Neural cell (in vitro differentiated cells): ENCODE measurements around the gene NHSL2. TPM values are rescaled to one million over a fixed set of nuclear protein-coding genes. Genes with fewer than 3 reads are reported as not detected.

Experiments
- H2AFZ ChIP-seq: fragments of 200-600, 300-800 bp; sonication (generic), shearing (Covaris generic); 2 replicates; pipeline ENCODE4 v1.6.0; 2014; ENCODE audit warnings: low read depth, mild to moderate bottlenecking, antibody characterized with exemption, low read length, moderate library complexity
- H3F3A ChIP-seq: fragments of 200-600 bp; shearing (Covaris generic); 2 replicates; pipeline ENCODE4 v1.6.1; 2016; ENCODE audit warnings: mild to moderate bottlenecking, moderate library complexity, mixed read lengths, antibody characterized with exemption, low read length; ENCODE audit not compliant: insufficient read depth, poor library complexity, severe bottlenecking
- H3K27ac ChIP-seq: fragments of 200-600, 300-800 bp; sonication (generic), shearing (Covaris generic); 2 replicates; pipeline ENCODE4 v1.5.1; 2014; ENCODE audit warnings: mild to moderate bottlenecking, low read length, moderate library complexity
- H3K27me3 ChIP-seq: fragments of 300-800, 200-600 bp; sonication (generic), shearing (Covaris generic); 2 replicates; pipeline ENCODE4 v1.6.0; 2014; ENCODE audit warnings: mild to moderate bottlenecking, low read depth, low read length, moderate library complexity; ENCODE audit not compliant: insufficient read depth
- H3K36me3 ChIP-seq: fragments of 300-800, 200-600 bp; sonication (generic), shearing (Covaris generic); 2 replicates; pipeline ENCODE4 v1.5.1; 2014; ENCODE audit warnings: mild to moderate bottlenecking, antibody characterized with exemption, low read length, moderate library complexity; ENCODE audit not compliant: insufficient read depth
- H3K4me2 ChIP-seq: fragments of 300-800, 200-600 bp; sonication (generic), shearing (Covaris generic); 2 replicates; pipeline ENCODE4 v1.6.0; 2014; ENCODE audit warnings: mild to moderate bottlenecking, low read length
- H3K4me3 ChIP-seq: fragments of 300-800, 200-600 bp; sonication (generic), shearing (Covaris generic); 2 replicates; pipeline ENCODE4 v1.5.1; 2014; ENCODE audit warnings: mild to moderate bottlenecking, low read length, moderate library complexity
- H3K79me2 ChIP-seq: fragments of 200-600 bp; shearing (Covaris generic); replicated peaks from 2 replicates; pipeline ENCODE4 v1.6.0; 2014; ENCODE audit warnings: mild to moderate bottlenecking, low read length, moderate library complexity; ENCODE audit not compliant: insufficient read depth
- H3K9ac ChIP-seq: fragments of 300-800, 200-600 bp; sonication (generic), shearing (Covaris generic); 2 replicates; pipeline ENCODE4 v1.6.1; 2016; ENCODE audit warnings: mild to moderate bottlenecking, low read length, mixed read lengths
- H3K9me2 ChIP-seq: fragments of 200-600 bp; shearing (Covaris generic); 2 replicates; pipeline ENCODE4 v1.6.1; 2016; ENCODE audit warnings: mild to moderate bottlenecking, low read length, mixed read lengths; ENCODE audit not compliant: insufficient read depth
- H3K9me3 ChIP-seq: fragments of 200-600, 300-800 bp; sonication (generic), shearing (Covaris generic); 2 replicates; pipeline ENCODE4 v1.6.1; 2016; ENCODE audit warnings: mild to moderate bottlenecking, mixed run types, low read length, moderate library complexity, mixed read lengths
- H4K20me1 ChIP-seq: fragments of 200-600 bp; shearing (Covaris generic); 2 replicates; pipeline ENCODE4 v1.6.1; 2016; ENCODE audit warnings: mild to moderate bottlenecking, mixed run types; ENCODE audit not compliant: insufficient read depth
- EP300 ChIP-seq: fragments of 450-650 bp; conservative IDR thresholded peaks from 2 replicates; pipeline ENCODE4 v1.6.1; 2014; ENCODE audit warnings: antibody characterized with exemption, mild to moderate bottlenecking, moderate library complexity; ENCODE audit not compliant: poor library complexity, severe bottlenecking
- EZH2 ChIP-seq: fragments of 200-600, 300-800 bp; shearing (Covaris generic), sonication (generic); IDR thresholded peaks from 2 replicates; pipeline ENCODE4 v1.6.1; 2014; ENCODE audit warnings: antibody characterized with exemption, low read length, borderline replicate concordance, mild to moderate bottlenecking; ENCODE audit not compliant: insufficient read depth, poor library complexity, severe bottlenecking
- MXI1 ChIP-seq: fragments of 450-650 bp; conservative IDR thresholded peaks from 2 replicates; pipeline ENCODE4 v1.6.1; 2014; ENCODE audit warnings: antibody characterized with exemption, mild to moderate bottlenecking; ENCODE audit not compliant: poor library complexity, severe bottlenecking
- POLR2AphosphoS5 ChIP-seq: IDR thresholded peaks from 2 replicates; pipeline ENCODE4 v1.6.1; 2012
- RAD21 ChIP-seq: fragments of 450-650 bp; conservative IDR thresholded peaks from 2 replicates; pipeline ENCODE4 v1.6.1; 2014; ENCODE audit warnings: antibody characterized with exemption, mild to moderate bottlenecking, moderate library complexity
- SMC3 ChIP-seq: fragments of 450-650 bp; conservative IDR thresholded peaks from 2 replicates; pipeline ENCODE4 v1.6.1; 2014; ENCODE audit warnings: antibody characterized with exemption, mild to moderate bottlenecking, moderate library complexity; ENCODE audit not compliant: poor library complexity
- TAF1 ChIP-seq: IDR thresholded peaks from 2 replicates; pipeline ENCODE4 v1.6.1; 2012; ENCODE audit warnings: low read depth
- polyA plus RNA-seq: library from polyadenylated mRNA; depleted of rRNA; stranded (reverse); fragments of >200 nt; gene quantifications from 2 replicates; pipeline ENCODE4 v1.2.3, GENCODE V29; 2014
- TF ChIP-seq, protein P1 (sequence below): fragments of 450-650 bp; IDR thresholded peaks from 2 replicates; pipeline ENCODE4 v1.5.1; 2014; ENCODE audit warnings: antibody characterized with exemption, mild to moderate bottlenecking, moderate library complexity; ENCODE audit not compliant: poor library complexity, severe bottlenecking
- TF ChIP-seq, protein P2 (sequence below): IDR thresholded peaks from 2 replicates; pipeline ENCODE4 v1.6.1; 2012; ENCODE audit warnings: borderline replicate concordance

The NHSL2 gene
- polyA plus RNA-seq, 1 donor from 2014 or later: 0.87 TPM

DNA sequence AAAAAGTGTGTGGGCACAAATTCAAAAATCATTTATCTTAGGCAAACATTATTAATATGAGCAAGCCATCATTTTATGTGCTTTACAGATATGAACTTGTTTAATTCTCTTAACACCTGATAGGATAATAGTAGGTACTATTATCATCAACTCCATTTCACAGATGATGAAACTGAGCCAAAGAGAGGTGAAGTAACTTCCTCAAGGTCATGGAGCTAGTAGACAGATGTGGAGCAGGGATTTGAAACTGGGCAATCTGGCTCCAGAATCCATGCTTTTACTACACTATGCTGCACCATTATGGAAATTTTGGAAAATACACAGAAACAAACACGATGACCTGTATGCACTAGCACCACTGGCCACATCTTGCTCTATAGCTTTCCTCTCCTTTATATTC, 269.9 kb downstream of the NHSL2 start:
- Histone ChIP-seq H3K4me3 (peak overlapping the region; percentile 80), H2AFZ (no peak overlapping the region), H3K79me2 (no peaks in the 10 kb centered on the region), H3K9me2 (no peaks in the 10 kb centered on the region), H3F3A (no peaks in the 10 kb centered on the region), H3K9me3 (no peaks in the 10 kb centered on the region), H3K27ac (peak overlapping the region; percentile 93), H3K4me2 (peak overlapping the region; percentile 65), H4K20me1 (no peaks in the 10 kb centered on the region), H3K9ac (peak overlapping the region; percentile 82), H3K36me3 (no peaks in the 10 kb centered on the region), H3K27me3 (no peaks in the 10 kb centered on the region)
- TF ChIP-seq TAF1 (no peak), POLR2AphosphoS5 (no peak), RAD21 (no peak), EP300 (no peak), MXI1 (no peak), EZH2 (no peak), SMC3 (no peak)
- TF ChIP-seq, protein P1, sequence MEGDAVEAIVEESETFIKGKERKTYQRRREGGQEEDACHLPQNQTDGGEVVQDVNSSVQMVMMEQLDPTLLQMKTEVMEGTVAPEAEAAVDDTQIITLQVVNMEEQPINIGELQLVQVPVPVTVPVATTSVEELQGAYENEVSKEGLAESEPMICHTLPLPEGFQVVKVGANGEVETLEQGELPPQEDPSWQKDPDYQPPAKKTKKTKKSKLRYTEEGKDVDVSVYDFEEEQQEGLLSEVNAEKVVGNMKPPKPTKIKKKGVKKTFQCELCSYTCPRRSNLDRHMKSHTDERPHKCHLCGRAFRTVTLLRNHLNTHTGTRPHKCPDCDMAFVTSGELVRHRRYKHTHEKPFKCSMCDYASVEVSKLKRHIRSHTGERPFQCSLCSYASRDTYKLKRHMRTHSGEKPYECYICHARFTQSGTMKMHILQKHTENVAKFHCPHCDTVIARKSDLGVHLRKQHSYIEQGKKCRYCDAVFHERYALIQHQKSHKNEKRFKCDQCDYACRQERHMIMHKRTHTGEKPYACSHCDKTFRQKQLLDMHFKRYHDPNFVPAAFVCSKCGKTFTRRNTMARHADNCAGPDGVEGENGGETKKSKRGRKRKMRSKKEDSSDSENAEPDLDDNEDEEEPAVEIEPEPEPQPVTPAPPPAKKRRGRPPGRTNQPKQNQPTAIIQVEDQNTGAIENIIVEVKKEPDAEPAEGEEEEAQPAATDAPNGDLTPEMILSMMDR: no peak
- TF ChIP-seq, protein P2, sequence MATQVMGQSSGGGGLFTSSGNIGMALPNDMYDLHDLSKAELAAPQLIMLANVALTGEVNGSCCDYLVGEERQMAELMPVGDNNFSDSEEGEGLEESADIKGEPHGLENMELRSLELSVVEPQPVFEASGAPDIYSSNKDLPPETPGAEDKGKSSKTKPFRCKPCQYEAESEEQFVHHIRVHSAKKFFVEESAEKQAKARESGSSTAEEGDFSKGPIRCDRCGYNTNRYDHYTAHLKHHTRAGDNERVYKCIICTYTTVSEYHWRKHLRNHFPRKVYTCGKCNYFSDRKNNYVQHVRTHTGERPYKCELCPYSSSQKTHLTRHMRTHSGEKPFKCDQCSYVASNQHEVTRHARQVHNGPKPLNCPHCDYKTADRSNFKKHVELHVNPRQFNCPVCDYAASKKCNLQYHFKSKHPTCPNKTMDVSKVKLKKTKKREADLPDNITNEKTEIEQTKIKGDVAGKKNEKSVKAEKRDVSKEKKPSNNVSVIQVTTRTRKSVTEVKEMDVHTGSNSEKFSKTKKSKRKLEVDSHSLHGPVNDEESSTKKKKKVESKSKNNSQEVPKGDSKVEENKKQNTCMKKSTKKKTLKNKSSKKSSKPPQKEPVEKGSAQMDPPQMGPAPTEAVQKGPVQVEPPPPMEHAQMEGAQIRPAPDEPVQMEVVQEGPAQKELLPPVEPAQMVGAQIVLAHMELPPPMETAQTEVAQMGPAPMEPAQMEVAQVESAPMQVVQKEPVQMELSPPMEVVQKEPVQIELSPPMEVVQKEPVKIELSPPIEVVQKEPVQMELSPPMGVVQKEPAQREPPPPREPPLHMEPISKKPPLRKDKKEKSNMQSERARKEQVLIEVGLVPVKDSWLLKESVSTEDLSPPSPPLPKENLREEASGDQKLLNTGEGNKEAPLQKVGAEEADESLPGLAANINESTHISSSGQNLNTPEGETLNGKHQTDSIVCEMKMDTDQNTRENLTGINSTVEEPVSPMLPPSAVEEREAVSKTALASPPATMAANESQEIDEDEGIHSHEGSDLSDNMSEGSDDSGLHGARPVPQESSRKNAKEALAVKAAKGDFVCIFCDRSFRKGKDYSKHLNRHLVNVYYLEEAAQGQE: no peak

DNA sequence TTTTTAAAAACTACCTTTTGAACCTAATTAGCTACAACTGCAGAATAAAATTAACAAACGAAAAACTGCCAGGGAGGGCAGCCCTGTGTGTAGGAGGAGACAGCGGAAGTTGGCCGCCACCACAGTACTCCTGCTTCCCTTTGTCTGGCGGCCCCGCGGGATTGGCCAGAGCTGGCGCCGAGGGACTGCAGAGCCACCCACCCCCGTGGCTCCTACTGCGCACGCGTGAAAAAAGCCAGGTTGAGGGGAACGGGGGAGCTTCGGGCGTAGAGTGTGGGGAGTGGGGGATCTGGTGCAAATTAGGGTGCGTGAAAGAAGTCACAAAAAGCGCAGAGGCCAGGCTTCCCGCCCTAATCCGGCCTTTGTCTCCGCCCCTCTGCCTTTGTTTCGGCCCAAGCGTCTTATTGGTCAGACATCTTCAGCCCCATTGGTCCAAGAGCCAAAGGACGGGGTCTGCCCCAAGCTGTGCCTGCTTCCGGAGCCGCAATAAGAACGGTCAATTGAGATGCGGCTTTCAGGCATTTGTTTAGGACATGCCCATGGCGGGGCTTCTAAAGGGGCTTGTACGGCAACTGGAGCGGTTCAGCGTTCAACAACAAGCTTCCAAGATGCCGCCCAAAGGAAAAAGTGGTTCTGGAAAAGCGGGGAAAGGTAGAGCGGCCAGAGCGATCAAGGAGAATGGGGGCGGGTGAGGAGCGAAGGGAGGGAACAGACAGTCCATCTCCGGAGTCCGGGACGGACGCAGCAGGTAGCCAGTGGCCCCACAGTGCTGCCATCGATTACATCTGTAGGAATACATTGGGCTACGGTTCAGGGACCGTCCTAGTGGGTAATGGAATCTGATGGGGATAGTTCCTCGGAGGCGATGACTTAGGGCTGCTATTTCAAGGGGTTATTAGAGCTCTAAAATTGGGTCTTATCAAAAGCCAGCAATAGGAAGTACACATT, 270.8 kb downstream of the NHSL2 start, which contains the start of gene PIN4:
Gene PIN4 (plus strand): TSS at position 580 of the 948 bp plus-strand sequence. CDS start 29 bp downstream, at position 609.
- Histone ChIP-seq H3K27ac (peak within 1 kb of the TSS; percentile 93), H2AFZ (no peak within 1 kb of the TSS), H3K4me2 (peak within 1 kb of the TSS; percentile 65), H3K36me3 (no peaks in the 10 kb centered on the region), H3K79me2 (no peaks in the 10 kb centered on the region), H3K27me3 (no peaks in the 10 kb centered on the region), H3K9me3 (no peaks in the 10 kb centered on the region), H3K9ac (peak within 1 kb of the TSS; percentile 82), H3K4me3 (peak within 1 kb of the TSS; percentile 80), H3F3A (no peaks in the 10 kb centered on the region), H4K20me1 (no peaks in the 10 kb centered on the region), H3K9me2 (no peaks in the 10 kb centered on the region)
- TF ChIP-seq MXI1 (peak; percentile 59), POLR2AphosphoS5 (peak; percentile 80), EZH2 (no peak), TAF1 (peak; percentile 65), RAD21 (peak; percentile 41), EP300 (peak; percentile 36), SMC3 (peak; percentile 50)
- TF ChIP-seq, protein P1: no peak
- TF ChIP-seq, protein P2: peak; percentile 68
